NCI-H1092 (cell line): ENCODE data around the gene NHLRC4.
A peak's percentile ranks its signal among the peaks of the same experiment; 100 is the strongest.
"Not testable (repeated sequence)": the region's sequence is repeated elsewhere in the genome, so short reads cannot be mapped to it uniquely, and the experiment has no call there.

Experiments used
- DNase-seq: peaks from one replicate; lab custom pipeline; 2025; lab: John Stamatoyannopoulos, UW

NHLRC4 gene

GRCh38 chr16:583815-584591 is 17.2 kb downstream of the NHLRC4 start:
- peak; percentile 37 for DNase-seq

GRCh38 chr16:585351-585750 is 18.5 kb downstream of the NHLRC4 start:
- DNase-seq: peak; percentile 17

GRCh38 chr16:586047-586644 is 19.3 kb downstream of the NHLRC4 start:
- no peak for DNase-seq

GRCh38 chr16:586645-587590 is 20.1 kb downstream of the NHLRC4 start:
- no peak for DNase-seq

GRCh38 chr16:588639-588888 is 21.8 kb downstream of the NHLRC4 start:
- peak; percentile 21 for DNase-seq

- DNase-seq: peak; percentile 92
These were observed 22.3 kb downstream of the NHLRC4 start for GRCh38 chr16:588889-589657.

GRCh38 chr16:589658-590187 is 22.9 kb downstream of the NHLRC4 start, which contains the start of gene RAB40C:
Gene RAB40C (plus strand): TSS chr16:590066. CDS start chr16:590292, 226 bp downstream.
- DNase-seq: peak; percentile 97

GRCh38 chr16:590188-590814 is 23.5 kb downstream of the NHLRC4 start:
- DNase-seq: no peak

- no peak for DNase-seq
These were observed 24.0 kb downstream of the NHLRC4 start for GRCh38 chr16:590815-591200.

- no peak for DNase-seq
These were observed 24.4 kb downstream of the NHLRC4 start for GRCh38 chr16:591231-591630.

- no peak for DNase-seq
These were observed 25.2 kb downstream of the NHLRC4 start for GRCh38 chr16:591892-592517.

- peak; percentile 50 for DNase-seq
These were observed 25.9 kb downstream of the NHLRC4 start for GRCh38 chr16:592518-593306.

- DNase-seq: no peak
These were observed 26.6 kb downstream of the NHLRC4 start for GRCh38 chr16:593406-593805.

- no peak for DNase-seq
These were observed 27.0 kb downstream of the NHLRC4 start for GRCh38 chr16:593807-594206.

GRCh38 chr16:595094-595528 is 28.3 kb downstream of the NHLRC4 start:
- no peak for DNase-seq

- no peak for DNase-seq
These were observed 29.3 kb downstream of the NHLRC4 start for GRCh38 chr16:595942-596735.

- DNase-seq: no peak
These were observed 29.9 kb downstream of the NHLRC4 start for GRCh38 chr16:596736-597060.

- DNase-seq: not testable (repeated sequence)
These were observed 30.9 kb downstream of the NHLRC4 start for GRCh38 chr16:597655-598054.
